WI38 (cell line): ENCODE measurements around the gene STEAP4.
"Not testable (repeated sequence)": the region's sequence is repeated elsewhere in the genome, so short reads cannot be mapped to it uniquely, and the experiment has no call there.

Experiments
- H3K4me3 ChIP-seq: 2 replicates; pipeline ENCODE4 v1.5.1; 2011; ENCODE audit warnings: low read depth, mild to moderate bottlenecking, control low read depth, low read length
- TF ChIP-seq, protein P1 (sequence below): IDR thresholded peaks from 2 replicates; pipeline ENCODE4 v1.5.1; 2012; ENCODE audit warnings: low read depth, mild to moderate bottlenecking, control low read depth, low read length

STEAP4 gene

DNA sequence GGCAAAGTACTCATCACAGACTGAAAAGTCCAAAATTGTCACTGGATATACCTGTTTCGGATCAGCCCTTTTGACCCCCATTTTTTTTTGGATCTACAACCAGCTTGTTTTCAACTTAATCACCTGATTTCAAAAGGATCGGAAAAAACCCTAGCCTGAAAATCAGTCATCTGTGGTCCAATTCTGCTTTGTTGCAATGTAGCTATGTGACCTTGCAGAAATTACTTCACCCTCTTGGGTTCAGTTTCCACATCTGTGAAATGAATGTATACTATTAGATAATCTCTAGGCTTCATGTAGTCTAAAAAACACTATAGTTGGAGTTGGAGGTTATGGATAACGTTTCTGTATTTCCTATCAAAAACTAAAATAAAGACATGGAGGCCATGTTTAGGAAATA is 37.1 kb downstream of the STEAP4 start:
- H3K4me3 ChIP-seq: no peak overlapping the region
- TF ChIP-seq, protein P1, sequence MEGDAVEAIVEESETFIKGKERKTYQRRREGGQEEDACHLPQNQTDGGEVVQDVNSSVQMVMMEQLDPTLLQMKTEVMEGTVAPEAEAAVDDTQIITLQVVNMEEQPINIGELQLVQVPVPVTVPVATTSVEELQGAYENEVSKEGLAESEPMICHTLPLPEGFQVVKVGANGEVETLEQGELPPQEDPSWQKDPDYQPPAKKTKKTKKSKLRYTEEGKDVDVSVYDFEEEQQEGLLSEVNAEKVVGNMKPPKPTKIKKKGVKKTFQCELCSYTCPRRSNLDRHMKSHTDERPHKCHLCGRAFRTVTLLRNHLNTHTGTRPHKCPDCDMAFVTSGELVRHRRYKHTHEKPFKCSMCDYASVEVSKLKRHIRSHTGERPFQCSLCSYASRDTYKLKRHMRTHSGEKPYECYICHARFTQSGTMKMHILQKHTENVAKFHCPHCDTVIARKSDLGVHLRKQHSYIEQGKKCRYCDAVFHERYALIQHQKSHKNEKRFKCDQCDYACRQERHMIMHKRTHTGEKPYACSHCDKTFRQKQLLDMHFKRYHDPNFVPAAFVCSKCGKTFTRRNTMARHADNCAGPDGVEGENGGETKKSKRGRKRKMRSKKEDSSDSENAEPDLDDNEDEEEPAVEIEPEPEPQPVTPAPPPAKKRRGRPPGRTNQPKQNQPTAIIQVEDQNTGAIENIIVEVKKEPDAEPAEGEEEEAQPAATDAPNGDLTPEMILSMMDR: no peak

GRCh38 chr7:88268858-88269257 is 37.8 kb downstream of the STEAP4 start:
- H3K4me3 ChIP-seq: no peak overlapping the region
- TF ChIP-seq, protein P1: no peak

DNA sequence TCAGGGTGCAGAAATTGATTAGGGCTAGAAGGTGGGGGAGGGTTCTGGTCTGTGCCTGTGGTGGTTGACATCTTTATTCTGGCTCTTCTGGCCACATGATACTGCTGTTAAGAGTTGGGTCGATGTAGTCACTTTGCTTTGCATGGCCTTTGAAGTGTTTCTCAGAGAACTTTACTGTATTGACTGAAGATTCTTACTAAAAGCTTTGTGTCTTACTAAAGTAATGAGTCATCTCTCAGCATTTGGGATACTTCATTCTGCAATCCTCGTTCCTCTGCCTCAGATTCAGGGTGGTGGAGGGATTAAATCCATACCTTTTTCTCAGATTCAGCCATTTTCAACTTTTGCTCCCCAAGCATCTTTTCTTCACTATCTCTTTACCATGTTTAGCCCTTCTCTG is 38.6 kb downstream of the STEAP4 start:
- TF ChIP-seq, protein P1: no peak
- H3K4me3 ChIP-seq: no peak overlapping the region

DNA sequence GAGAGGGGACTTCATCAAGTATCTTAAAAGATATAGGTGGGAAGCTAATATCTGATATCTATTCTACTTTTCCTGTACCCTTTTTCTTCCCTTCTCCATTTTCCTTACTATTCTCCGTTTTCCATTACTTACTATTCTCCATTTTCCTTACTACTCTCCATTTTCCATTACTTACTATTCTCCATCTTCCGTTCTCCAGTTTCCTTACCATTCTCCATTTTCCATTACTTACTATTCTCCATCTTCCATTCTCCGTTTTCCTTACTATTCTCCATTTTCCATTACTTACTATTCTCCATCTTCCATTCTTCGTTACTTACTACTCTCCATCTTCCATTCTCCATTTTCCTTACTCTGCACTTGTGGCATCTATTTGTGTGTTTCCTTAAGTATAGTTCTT is 39.3 kb downstream of the STEAP4 start:
- TF ChIP-seq, protein P1: no peak
- no peak overlapping the region for H3K4me3 ChIP-seq

- not testable (repeated sequence) for H3K4me3 ChIP-seq
Measured at GRCh38 chr7:88264987-88265386, 41.7 kb downstream of the STEAP4 start.

GRCh38 chr7:88262562-88262961 is 44.1 kb downstream of the STEAP4 start:
- H3K4me3 ChIP-seq: no peak overlapping the region
- TF ChIP-seq, protein P1: no peak

DNA sequence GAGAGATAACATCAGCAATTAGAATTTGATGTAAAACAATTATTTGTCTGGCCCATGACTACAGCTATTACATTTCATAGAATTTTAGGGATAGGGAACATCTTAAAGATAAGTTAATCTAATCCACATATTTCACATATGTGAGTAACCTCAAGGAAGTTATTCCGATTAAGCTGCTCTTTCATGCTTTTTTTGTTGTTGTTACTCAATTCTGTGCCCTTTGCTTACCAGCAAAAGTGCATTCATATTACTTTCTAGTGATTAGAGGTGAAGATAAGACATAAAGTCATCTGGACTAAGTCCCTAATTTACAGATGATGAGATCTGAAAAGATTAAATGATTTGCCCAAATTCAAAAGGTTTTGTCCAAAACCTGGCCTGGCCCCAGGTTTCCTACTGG is 46.0 kb downstream of the STEAP4 start:
- TF ChIP-seq, protein P1: no peak
- no peak overlapping the region for H3K4me3 ChIP-seq

GRCh38 chr7:88259656-88260380 is 46.9 kb downstream of the STEAP4 start:
- TF ChIP-seq, protein P1: no peak
- no peak overlapping the region for H3K4me3 ChIP-seq

- not testable (repeated sequence) for H3K4me3 ChIP-seq
Measured at GRCh38 chr7:88258296-88258695, 48.4 kb downstream of the STEAP4 start.
